Mesodermal cell (in vitro differentiated cells): ENCODE data around the gene PLA2G15.

ENCODE experiments used
- H3K27ac ChIP-seq: 2 replicates; pipeline ENCODE4 v1.7.0; 2013; ENCODE audit warnings: mild to moderate bottlenecking, low read depth, low read length, moderate library complexity; ENCODE audit not compliant: severe bottlenecking
- H3K36me3 ChIP-seq: 2 replicates; pipeline ENCODE4 v1.7.1; 2013; ENCODE audit warnings: mild to moderate bottlenecking, low read length, moderate library complexity; ENCODE audit not compliant: control insufficient read depth, insufficient read depth
- H3K4me1 ChIP-seq: one replicate; pipeline ENCODE4 v1.7.1; 2013; ENCODE audit warnings: mild to moderate bottlenecking, low read length; ENCODE audit not compliant: insufficient read depth, control insufficient read depth, poor library complexity, severe bottlenecking
- H3K4me3 ChIP-seq: 2 replicates; pipeline ENCODE4 v1.7.0; 2013; ENCODE audit warnings: low read length, control low read depth, mild to moderate bottlenecking; ENCODE audit not compliant: insufficient read depth, poor library complexity, severe bottlenecking; ENCODE audit errors: extremely low read depth
- H3K9me3 ChIP-seq: 2 replicates; pipeline ENCODE4 v1.7.1; 2013; ENCODE audit warnings: mild to moderate bottlenecking, low read length, moderate library complexity; ENCODE audit not compliant: control insufficient read depth
- WGBS, 2 experiments: methylation state at CpG; one replicate each; pipeline ENCODE4 v1.1.5; 2013; ENCODE audit warnings: missing lambda C conversion rate in 2 of 2; ENCODE audit not compliant: insufficient coverage in 2 of 2; 5-methylcytosine and 5-hydroxymethylcytosine counted together

PLA2G15 gene

DNA sequence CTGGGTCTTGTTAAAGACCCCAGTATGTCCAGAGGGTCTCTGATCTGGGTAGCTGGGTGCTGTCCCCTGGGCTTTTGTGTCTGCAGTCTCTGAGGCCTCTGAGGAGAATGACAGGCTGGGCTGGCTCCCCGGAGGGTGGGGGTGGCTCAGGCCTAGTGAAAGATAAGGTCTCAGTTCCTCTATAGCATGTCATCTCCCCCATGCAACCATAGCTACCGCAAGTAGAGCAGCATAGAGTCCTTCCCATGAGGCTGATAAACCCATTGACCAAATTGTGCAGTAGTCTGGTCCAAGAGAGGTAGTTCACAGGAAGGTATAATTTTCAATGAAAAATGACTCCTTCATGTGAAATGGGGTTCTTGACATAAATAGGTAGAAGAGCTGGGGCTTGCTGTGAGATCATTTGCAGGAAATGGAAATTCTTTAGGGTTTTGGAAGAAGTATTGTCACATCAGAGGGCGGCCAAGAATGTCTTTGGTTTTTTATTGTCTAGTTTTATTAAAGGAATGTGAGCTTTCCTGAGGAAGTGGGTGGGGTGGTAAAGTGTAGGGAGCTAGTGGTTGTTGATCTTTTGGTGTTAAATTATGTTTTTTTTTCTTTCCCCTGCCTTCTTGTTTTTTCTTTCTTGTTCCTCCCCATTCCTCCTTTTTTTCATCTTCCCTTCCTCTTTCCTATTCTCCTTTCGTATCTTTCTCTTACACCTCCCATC is 44.6 kb downstream of the PLA2G15 start:
- Histone ChIP-seq H3K27ac (no peak overlapping the region), H3K4me1 (peaks cover 20% of the 10 kb centered on the region), H3K9me3 (no peaks in the 10 kb centered on the region), H3K4me3 (no peak overlapping the region), H3K36me3 (peaks cover 89% of the 10 kb centered on the region)
- 81 to 87% methylated on average over 2 to 3 of the region's 4 CpGs for WGBS, 2 experiments

DNA sequence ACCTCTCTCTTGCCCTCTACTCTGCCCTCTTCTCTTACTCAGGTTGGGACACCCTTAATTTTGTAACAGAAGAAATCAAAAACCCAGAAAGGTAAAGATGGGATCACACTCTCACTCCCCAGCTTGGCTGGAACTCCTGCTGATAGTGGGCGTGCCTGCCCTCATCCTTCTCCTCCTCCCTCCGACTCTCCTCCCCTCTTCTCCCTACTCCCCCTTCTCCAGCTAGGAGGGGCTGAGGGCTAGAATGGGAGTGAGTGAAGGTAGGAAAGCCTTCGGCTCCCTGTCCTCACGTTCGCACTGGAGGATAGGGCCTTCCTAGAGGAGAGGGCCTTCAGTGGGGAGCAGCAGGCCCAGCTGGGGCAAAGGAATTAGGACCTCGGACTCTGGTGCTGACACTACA is 45.3 kb downstream of the PLA2G15 start:
- H3K4me3 ChIP-seq, result no peak overlapping the region
- peaks cover 20% of the 10 kb centered on the region for H3K4me1 ChIP-seq
- peaks cover 89% of the 10 kb centered on the region for H3K36me3 ChIP-seq
- WGBS, 2 experiments, result 76 to 81% methylated on average over 3 to 4 of the region's 6 CpGs
- no peak overlapping the region for H3K27ac ChIP-seq
- H3K9me3 ChIP-seq, result no peaks in the 10 kb centered on the region

DNA sequence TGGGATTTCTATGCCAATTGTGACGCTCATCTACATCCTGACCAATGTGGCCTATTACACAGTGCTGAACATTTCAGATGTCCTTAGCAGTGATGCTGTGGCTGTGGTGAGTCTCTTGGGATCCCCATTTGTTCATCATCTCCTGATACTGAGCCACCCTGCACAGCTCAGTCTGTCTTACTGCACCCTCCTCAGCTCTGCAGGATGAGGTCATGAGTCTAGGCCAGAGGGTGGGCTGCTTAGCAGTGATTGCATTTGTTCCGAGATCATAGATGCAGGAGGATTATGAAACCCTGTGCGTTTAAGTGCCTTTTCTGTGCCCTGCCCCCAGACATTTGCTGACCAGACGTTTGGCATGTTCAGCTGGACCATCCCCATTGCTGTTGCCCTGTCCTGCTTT is 46.1 kb downstream of the PLA2G15 start:
- Histone ChIP-seq H3K9me3 (no peaks in the 10 kb centered on the region), H3K36me3 (peaks cover 90% of the 10 kb centered on the region), H3K4me1 (peaks cover 16% of the 10 kb centered on the region), H3K27ac (no peak overlapping the region), H3K4me3 (no peak overlapping the region)
- 90 to 94% methylated on average over 4 of the region's 4 CpGs for WGBS, 2 experiments

DNA sequence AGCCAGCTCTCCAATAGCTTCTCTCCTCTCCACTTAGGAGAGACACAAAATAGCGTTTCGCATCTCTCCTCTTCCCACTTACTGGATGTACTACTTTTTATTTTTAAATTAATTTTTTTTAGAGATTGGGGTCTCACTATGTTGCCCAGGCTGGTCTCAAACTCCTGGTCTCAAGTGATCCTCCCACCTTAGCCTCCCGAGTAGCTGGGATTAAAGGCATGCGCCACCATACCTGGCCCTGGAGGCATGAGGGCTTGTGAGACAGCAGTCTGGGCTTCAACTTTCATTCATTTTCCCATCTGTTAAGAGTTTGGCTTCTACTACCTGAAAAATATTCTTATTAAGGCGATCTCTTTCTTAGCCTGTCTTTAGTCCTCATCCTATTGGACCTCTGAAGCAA is 47.3 kb downstream of the PLA2G15 start:
- Histone ChIP-seq H3K36me3 (peaks cover 90% of the 10 kb centered on the region), H3K4me3 (no peak overlapping the region), H3K4me1 (peaks cover 12% of the 10 kb centered on the region), H3K27ac (no peak overlapping the region), H3K9me3 (no peaks in the 10 kb centered on the region)
- 82 to 100% methylated on average over 3 of the region's 5 CpGs for WGBS, 2 experiments

DNA sequence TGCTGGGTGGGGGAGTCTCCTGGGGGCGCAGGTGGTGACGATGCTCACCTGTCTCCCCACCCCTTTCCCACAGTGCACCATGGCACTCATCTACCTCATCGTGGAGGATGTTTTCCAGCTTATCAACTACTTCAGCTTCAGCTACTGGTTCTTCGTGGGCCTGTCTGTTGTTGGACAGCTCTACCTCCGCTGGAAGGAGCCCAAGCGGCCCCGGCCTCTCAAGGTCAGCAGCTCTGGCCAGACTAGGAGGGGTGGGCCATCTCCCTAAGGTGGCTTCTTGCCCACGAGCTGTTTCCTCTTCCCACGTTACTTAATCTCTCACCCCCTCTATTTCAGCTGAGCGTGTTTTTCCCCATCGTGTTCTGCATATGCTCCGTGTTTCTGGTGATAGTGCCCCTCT is 51.1 kb downstream of the PLA2G15 start:
- 95 to 98% methylated on average over 11 of the region's 12 CpGs for WGBS, 2 experiments
- Histone ChIP-seq H3K27ac (no peak overlapping the region), H3K4me3 (no peak overlapping the region), H3K36me3 (peaks cover 96% of the 10 kb centered on the region), H3K4me1 (peaks cover 28% of the 10 kb centered on the region), H3K9me3 (no peaks in the 10 kb centered on the region)

DNA sequence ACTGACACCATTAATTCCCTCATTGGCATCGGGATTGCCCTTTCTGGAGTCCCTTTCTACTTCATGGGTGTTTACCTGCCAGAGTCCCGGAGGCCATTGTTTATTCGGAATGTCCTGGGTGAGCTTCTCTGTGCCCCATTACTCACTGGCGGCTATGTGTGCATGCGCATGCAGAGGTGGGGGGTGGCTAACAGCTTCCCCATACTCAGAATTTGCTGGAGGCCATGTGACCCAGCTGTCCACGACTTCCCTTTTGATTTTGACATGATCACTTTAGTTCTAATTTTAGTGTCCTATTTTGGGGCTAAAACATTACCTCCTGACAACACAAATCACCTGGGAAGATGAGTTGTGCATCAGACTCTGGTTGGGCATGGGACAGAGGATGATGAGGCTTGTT is 51.5 kb downstream of the PLA2G15 start:
- H3K4me3 ChIP-seq, result no peak overlapping the region
- peaks cover 97% of the 10 kb centered on the region for H3K36me3 ChIP-seq
- no peak overlapping the region for H3K27ac ChIP-seq
- H3K4me1 ChIP-seq, result peaks cover 28% of the 10 kb centered on the region
- no peaks in the 10 kb centered on the region for H3K9me3 ChIP-seq
- 94 to 100% methylated on average over 3 to 6 of the region's 6 CpGs for WGBS, 2 experiments

DNA sequence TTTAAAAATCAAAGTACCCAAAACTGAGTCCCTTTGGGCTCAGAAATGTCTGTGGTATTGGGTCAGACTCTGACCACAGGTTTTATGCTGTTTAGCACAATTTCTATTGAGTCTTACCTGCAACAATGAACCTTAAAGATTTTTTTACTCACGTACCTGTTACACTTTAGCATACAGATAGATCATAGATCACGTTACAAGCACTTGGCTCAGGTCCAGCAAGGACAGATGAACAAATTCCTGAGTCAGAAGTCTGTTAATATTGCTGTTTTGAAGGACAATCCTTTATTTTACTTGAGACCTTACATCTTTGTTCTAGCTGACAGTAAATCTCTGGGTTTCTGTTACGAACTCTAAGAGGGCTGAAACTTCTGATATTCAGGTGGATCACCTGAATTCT is 52.7 kb downstream of the PLA2G15 start:
- H3K36me3 ChIP-seq, result peaks cover 95% of the 10 kb centered on the region
- H3K27ac ChIP-seq, result no peak overlapping the region
- 90 to 100% methylated on average over 2 to 3 of the region's 3 CpGs for WGBS, 2 experiments
- no peak overlapping the region for H3K4me3 ChIP-seq
- no peaks in the 10 kb centered on the region for H3K9me3 ChIP-seq
- peaks cover 28% of the 10 kb centered on the region for H3K4me1 ChIP-seq

DNA sequence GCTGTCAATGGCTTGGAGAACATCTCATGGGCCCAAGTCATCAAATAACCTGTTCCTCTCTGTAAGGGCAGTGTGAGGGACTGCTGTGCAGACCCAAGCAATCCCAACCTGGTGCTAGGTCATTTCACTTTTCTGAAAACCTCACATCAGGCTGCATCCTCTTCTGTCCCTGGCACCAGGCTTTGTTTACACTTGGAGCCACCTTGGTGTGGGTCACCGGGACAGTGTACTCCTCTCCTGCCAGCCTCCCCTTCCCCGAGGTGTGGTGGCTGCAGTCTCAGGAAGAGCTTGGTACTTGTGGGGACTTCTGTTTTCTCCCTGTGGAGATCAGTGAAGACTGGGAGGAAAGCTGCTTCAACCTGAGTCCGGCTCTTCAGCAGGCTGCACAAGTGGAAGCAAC is 53.1 kb downstream of the PLA2G15 start:
- no peak overlapping the region for H3K27ac ChIP-seq
- WGBS, 2 experiments, result 91 to 100% methylated on average over 1 to 2 of the region's 3 CpGs

DNA sequence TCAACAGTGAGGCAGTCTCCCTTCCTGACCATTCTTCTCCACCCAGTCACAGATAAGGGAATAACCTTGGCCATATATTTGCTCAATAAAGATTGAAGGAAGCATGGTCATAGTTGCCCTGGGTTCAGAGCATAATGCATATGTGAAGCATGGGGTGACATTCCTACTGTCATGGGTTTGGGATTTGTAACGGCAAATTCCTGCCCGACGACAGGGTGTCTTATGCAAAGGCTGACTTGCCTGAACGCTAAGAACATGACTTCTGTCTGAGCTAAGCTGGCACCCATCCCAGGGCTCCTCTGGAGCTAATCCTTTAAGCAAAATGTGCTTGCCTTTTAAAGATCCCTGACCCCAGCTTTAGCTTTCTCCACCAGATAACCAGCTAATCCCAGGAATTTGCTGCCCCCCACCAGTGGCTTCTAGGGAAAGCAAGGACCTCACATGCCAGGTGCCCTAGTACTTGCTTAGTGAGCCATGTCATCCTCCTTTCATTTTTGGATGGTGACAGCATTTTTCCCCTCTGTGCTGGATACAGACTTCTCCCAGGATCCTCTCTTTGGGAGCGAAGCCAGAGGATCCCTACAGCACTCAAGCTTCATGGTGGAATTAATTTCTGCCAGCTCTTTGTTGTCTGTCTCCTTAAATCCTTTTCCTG is 53.9 kb downstream of the PLA2G15 start:
- H3K36me3 ChIP-seq, result peaks cover 97% of the 10 kb centered on the region
- no peak overlapping the region for H3K27ac ChIP-seq
- no peak overlapping the region for H3K4me3 ChIP-seq
- H3K9me3 ChIP-seq, result no peaks in the 10 kb centered on the region
- WGBS, 2 experiments, result 85 to 91% methylated on average over 4 to 5 of the region's 5 CpGs
- peaks cover 28% of the 10 kb centered on the region for H3K4me1 ChIP-seq

More for the DNA sequence above, 53.1 kb downstream of the PLA2G15 start:
- no peaks in the 10 kb centered on the region for H3K9me3 ChIP-seq
- peaks cover 28% of the 10 kb centered on the region for H3K4me1 ChIP-seq
- H3K4me3 ChIP-seq, result no peak overlapping the region
- peaks cover 94% of the 10 kb centered on the region for H3K36me3 ChIP-seq

DNA sequence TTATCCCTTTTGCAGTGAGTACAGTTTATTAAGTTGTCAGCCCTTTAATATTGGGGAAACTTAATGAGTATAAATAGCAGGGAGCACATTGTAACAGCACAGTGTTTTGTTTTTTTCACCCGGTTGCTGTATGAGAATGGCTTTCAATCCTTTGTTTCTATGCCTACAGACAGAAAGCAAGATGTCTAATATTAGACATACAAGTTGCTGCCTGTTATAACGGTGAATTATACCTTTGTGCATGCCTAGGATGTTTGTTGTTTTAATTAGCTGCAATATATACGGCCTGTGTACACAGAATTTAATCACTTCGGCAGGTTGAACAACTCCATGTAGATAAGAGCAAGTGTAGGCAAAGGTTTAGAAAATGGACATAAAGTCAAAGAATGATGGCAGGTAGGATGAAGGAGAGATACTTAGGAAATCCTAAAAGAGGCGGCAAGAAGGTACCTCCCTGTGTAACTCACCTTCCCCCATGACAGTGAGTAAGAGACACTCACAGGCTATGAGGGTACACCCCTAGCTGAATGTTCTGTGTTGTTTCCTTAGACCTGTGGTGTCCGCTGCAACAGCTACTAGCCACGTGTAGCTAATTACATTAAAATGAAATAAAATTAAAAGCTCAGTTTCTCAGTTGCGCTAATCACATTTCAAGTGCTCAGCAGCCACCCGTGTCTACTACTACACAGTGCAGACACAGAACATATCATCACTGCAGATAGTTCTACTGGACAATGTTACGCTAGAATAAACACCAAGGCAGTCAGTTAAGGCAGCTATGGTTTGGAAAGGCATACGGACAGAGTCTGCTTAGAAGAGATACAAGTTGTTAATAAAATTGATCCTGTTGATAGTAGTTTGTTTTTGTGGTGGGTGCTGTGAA is 54.6 kb downstream of the PLA2G15 start:
- no peak overlapping the region for H3K4me3 ChIP-seq
- H3K9me3 ChIP-seq, result no peaks in the 10 kb centered on the region
- peak overlapping the region; percentile 29 for H3K27ac ChIP-seq
- peaks cover 97% of the 10 kb centered on the region for H3K36me3 ChIP-seq
- 95 to 100% methylated on average over 7 to 8 of the region's 11 CpGs for WGBS, 2 experiments
- peaks cover 28% of the 10 kb centered on the region for H3K4me1 ChIP-seq
